Measurements from ENCODE around the gene EXOSC1. TPM values are rescaled to one million over a fixed set of nuclear protein-coding genes. Genes with fewer than 3 reads are reported as not detected.
A peak's percentile ranks its signal among the peaks of the same experiment; 100 is the strongest.

Gene EXOSC1
- total and polyA plus RNA-seq, 2 donors (not counting 1 experiment from before 2014, with no cell fraction given) = 32.2 to 44.5 TPM

DNA sequence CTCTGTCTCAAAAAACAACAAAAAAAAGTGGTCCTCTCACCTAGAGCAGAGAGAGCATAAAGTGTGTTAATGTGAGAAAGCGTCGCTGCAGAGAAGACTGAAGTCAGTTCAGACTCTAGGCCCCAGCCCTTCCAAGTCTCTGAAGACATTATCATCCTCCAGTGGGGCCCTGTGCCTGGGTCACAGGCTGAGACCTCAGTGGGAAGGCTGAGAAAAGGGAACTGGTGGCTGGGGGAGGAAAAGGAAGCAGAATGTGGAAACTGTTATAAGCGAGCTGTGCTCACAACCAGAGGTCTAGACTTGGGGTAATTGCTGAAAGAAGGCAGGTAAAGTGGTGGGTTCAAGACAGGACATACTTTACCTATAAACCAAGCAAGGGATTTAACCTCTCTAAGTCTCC is 39.7 kb downstream of the EXOSC1 start:
- CTCF ChIA-PET = interaction anchor here (0.9 to 5.5 kb wide), 7 partner anchors 13 to 147 kb away, joined by 3 to 29 read pairs (median 5); partner anchors contain the start of genes EXOSC1 and ZDHHC16
- H2AFZ ChIP-seq (ENCODE audit: insufficient read depth, low read depth, low read length, poor library complexity, severe bottlenecking) = peak overlapping the region; percentile 27
- H3K4me1 ChIP-seq (ENCODE audit: control insufficient read depth in 2 of 2, insufficient read depth in 2 of 2, low read length in 2 of 2) = peaks cover 3 to 17% of the 10 kb centered on the region in 2 donors
- no peaks in the 10 kb centered on the region for H3K36me3 ChIP-seq (replicated peaks in 1 of 2; ENCODE audit: control extremely low read depth in 1 of 2, control insufficient read depth in 1 of 2, extremely low read depth in 1 of 2, insufficient read depth in 2 of 2, low read length in 1 of 2)
- H3K4me1 Mint-ChIP-seq = peaks cover 15% of the 10 kb centered on the region
- H3K4me3 ChIP-seq (ENCODE audit: control extremely low read depth in 1 of 5, extremely low read depth in 1 of 5, insufficient read depth in 1 of 5, low read depth in 2 of 5, low read length in 4 of 5) = no peak overlapping the region
- POLR2A ChIA-PET = interaction anchor here (0.6 kb wide), 1 partner anchor 24 kb away, joined by 4 read pairs; no protein-coding TSS in a partner anchor
- DNase-seq = no peak
- no peaks in the 10 kb centered on the region for H4K20me1 ChIP-seq (ENCODE audit: control insufficient read depth, insufficient read depth, low read length, poor library complexity, severe bottlenecking)
- no CpG with 5 or more reads among the region's 3 CpGs for WGBS (ENCODE audit: insufficient coverage)
- no peak for ATAC-seq (ENCODE audit: low read depth)
- no peak overlapping the region for H3K27ac ChIP-seq (ENCODE audit: low read length in 2 of 2)
- no peaks in the 10 kb centered on the region for H3K9me3 ChIP-seq (ENCODE audit: control extremely low read depth in 1 of 3, control insufficient read depth in 2 of 3, insufficient read depth in 1 of 3, low read length in 2 of 3)
- no peak overlapping the region for H3K4me3 Mint-ChIP-seq
- H3K27me3 Mint-ChIP-seq = no peaks in the 10 kb centered on the region
- TF ChIP-seq, protein P1, sequence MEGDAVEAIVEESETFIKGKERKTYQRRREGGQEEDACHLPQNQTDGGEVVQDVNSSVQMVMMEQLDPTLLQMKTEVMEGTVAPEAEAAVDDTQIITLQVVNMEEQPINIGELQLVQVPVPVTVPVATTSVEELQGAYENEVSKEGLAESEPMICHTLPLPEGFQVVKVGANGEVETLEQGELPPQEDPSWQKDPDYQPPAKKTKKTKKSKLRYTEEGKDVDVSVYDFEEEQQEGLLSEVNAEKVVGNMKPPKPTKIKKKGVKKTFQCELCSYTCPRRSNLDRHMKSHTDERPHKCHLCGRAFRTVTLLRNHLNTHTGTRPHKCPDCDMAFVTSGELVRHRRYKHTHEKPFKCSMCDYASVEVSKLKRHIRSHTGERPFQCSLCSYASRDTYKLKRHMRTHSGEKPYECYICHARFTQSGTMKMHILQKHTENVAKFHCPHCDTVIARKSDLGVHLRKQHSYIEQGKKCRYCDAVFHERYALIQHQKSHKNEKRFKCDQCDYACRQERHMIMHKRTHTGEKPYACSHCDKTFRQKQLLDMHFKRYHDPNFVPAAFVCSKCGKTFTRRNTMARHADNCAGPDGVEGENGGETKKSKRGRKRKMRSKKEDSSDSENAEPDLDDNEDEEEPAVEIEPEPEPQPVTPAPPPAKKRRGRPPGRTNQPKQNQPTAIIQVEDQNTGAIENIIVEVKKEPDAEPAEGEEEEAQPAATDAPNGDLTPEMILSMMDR (IDR thresholded peaks at IDR 0.05) = no peak
- TF ChIP-seq EZH2 (IDR thresholded peaks at IDR 0.05; ENCODE audit: borderline replicate concordance, insufficient read depth, low read depth, low read length, poor library complexity, severe bottlenecking) = no peak
- intact Hi-C loops (cut with micrococcal nuclease) = loop anchor here (2.0 kb wide), 1 partner anchor 325 kb away; no protein-coding TSS in a partner anchor
- no peaks in the 10 kb centered on the region for H3K9me3 Mint-ChIP-seq (ENCODE audit: insufficient read depth)
- no peak overlapping the region for H3K4me2 ChIP-seq (replicated peaks; ENCODE audit: low read depth, low read length, poor library complexity, severe bottlenecking)
- no peaks in the 10 kb centered on the region for H3K27me3 ChIP-seq (replicated peaks in 1 of 4; ENCODE audit: control extremely low read depth in 1 of 4, control insufficient read depth in 3 of 4, insufficient read depth in 4 of 4, low read length in 3 of 4)
- peak overlapping the region; percentile 68 for H3K27ac Mint-ChIP-seq
- H3K79me2 ChIP-seq (ENCODE audit: control insufficient read depth, insufficient read depth, low read length) = no peaks in the 10 kb centered on the region
- H3K9ac ChIP-seq (ENCODE audit: low read length) = no peak overlapping the region

DNA sequence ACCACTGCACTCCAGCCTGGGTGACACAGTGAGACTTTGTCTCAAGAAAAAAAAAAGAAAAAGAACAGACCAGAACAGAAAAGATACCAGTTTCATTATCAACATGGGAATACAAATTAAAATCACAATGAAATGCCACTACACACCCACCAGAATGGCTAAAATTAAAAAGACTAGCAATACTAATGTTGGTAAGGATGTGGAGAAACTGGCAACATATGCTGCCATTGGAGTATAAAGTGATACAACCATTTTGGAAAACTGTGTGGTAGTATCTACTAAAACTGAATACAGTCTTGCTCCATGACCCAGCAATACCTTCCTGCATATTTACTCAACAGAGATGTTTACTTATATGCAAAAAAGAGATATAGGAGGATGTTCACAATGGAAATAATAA is 41.8 kb downstream of the EXOSC1 start:
- H3K4me1 ChIP-seq (ENCODE audit: control insufficient read depth in 2 of 2, insufficient read depth in 2 of 2, low read length in 2 of 2) = peaks cover 12 to 30% of the 10 kb centered on the region in 2 donors
- peaks cover 10% of the 10 kb centered on the region for H3K79me2 ChIP-seq (ENCODE audit: control insufficient read depth, insufficient read depth, low read length)
- H3K27ac ChIP-seq (ENCODE audit: low read length in 2 of 2) = no peak overlapping the region
- H3K36me3 ChIP-seq (replicated peaks in 1 of 2; ENCODE audit: control extremely low read depth in 1 of 2, control insufficient read depth in 1 of 2, extremely low read depth in 1 of 2, insufficient read depth in 2 of 2, low read length in 1 of 2) = no peaks in the 10 kb centered on the region
- peaks cover 5% of the 10 kb centered on the region for H4K20me1 ChIP-seq (ENCODE audit: control insufficient read depth, insufficient read depth, low read length, poor library complexity, severe bottlenecking)
- TF ChIP-seq EZH2 (IDR thresholded peaks at IDR 0.05; ENCODE audit: borderline replicate concordance, insufficient read depth, low read depth, low read length, poor library complexity, severe bottlenecking) = no peak
- TF ChIP-seq, protein P1 (IDR thresholded peaks at IDR 0.05) = no peak
- no peak overlapping the region for H3K4me3 ChIP-seq (ENCODE audit: control extremely low read depth in 1 of 5, extremely low read depth in 1 of 5, insufficient read depth in 1 of 5, low read depth in 2 of 5, low read length in 4 of 5)
- ChIA-PET POLR2A (no interaction called here), CTCF (interaction anchor here (1.0 kb wide), 1 partner anchor 84 kb away, joined by 3 read pairs; no protein-coding TSS in a partner anchor)
- H3K27ac Mint-ChIP-seq = no peak overlapping the region
- peaks cover 27% of the 10 kb centered on the region for H3K4me1 Mint-ChIP-seq
- ATAC-seq (ENCODE audit: low read depth) = no peak
- no peaks in the 10 kb centered on the region for H3K9me3 Mint-ChIP-seq (ENCODE audit: insufficient read depth)
- no peaks in the 10 kb centered on the region for H3K9me3 ChIP-seq (ENCODE audit: control extremely low read depth in 1 of 3, control insufficient read depth in 2 of 3, insufficient read depth in 1 of 3, low read length in 2 of 3)
- no peaks in the 10 kb centered on the region for H3K27me3 Mint-ChIP-seq
- no peak overlapping the region for H3K4me3 Mint-ChIP-seq
- H2AFZ ChIP-seq (ENCODE audit: insufficient read depth, low read depth, low read length, poor library complexity, severe bottlenecking) = no peak overlapping the region
- no peak overlapping the region for H3K9ac ChIP-seq (ENCODE audit: low read length)
- H3K27me3 ChIP-seq (replicated peaks in 1 of 4; ENCODE audit: control extremely low read depth in 1 of 4, control insufficient read depth in 3 of 4, insufficient read depth in 4 of 4, low read length in 3 of 4) = no peaks in the 10 kb centered on the region
- DNase-seq = no peak
- intact Hi-C loops (cut with micrococcal nuclease) = no loop called here
- H3K4me2 ChIP-seq (replicated peaks; ENCODE audit: low read depth, low read length, poor library complexity, severe bottlenecking) = no peak overlapping the region
